SH-SY5Y (cell line): ENCODE results near the gene UGT1A3.

Experiments used
- GATA2 ChIP-seq: IDR thresholded peaks from 2 replicates; pipeline ENCODE4 v1.6.1; 2011; ENCODE audit warnings: mild to moderate bottlenecking, low read depth, low read length
- GATA3 ChIP-seq: IDR thresholded peaks from 2 replicates; pipeline ENCODE4 v1.6.1; 2011; ENCODE audit warnings: low read depth, mild to moderate bottlenecking, low read length, moderate library complexity

GRCh38 chr2:233821196-233821595 lies 92.4 kb downstream of the UGT1A3 start:
- TF ChIP-seq GATA2 (no peak), GATA3 (no peak)
